Parathyroid adenoma (tissue), 2 donors: ENCODE results near the gene TNFSF12.

Experiments used
- H2AFZ ChIP-seq: fragments of 300-600 bp; sonication (generic); one replicate; pipeline ENCODE4 v1.7.0; 2017; ENCODE audit warnings: antibody characterized with exemption, mild to moderate bottlenecking
- H3K27ac ChIP-seq: fragments of 300-600 bp; sonication (generic); one replicate; pipeline ENCODE4 v1.7.0; 2017
- H3K27me3 ChIP-seq: fragments of 300-600 bp; sonication (generic); one replicate; pipeline ENCODE4 v1.7.0; 2017; ENCODE audit warnings: low read length; ENCODE audit not compliant: control insufficient read depth, insufficient read depth
- H3K36me3 ChIP-seq: fragments of 300-600 bp; sonication (generic); one replicate; pipeline ENCODE4 v1.7.0; 2017; ENCODE audit warnings: low read length; ENCODE audit not compliant: control insufficient read depth, insufficient read depth
- H3K4me1 ChIP-seq: fragments of 300-600 bp; sonication (generic); one replicate; pipeline ENCODE4 v1.7.0; 2017; ENCODE audit warnings: control low read depth
- H3K4me2 ChIP-seq: fragments of 300-600 bp; sonication (generic); one replicate; pipeline ENCODE4 v1.7.0; 2017; ENCODE audit warnings: low read length
- H3K4me3 ChIP-seq: fragments of 300-600 bp; sonication (generic); one replicate; pipeline ENCODE4 v1.7.0; 2017; ENCODE audit warnings: low read depth, low read length
- H3K79me2 ChIP-seq: fragments of 300-600 bp; sonication (generic); one replicate; pipeline ENCODE4 v1.7.0; 2017; ENCODE audit warnings: control low read depth
- H3K9ac ChIP-seq: fragments of 300-600 bp; sonication (generic); one replicate; pipeline ENCODE4 v1.7.0; 2017; ENCODE audit warnings: mild to moderate bottlenecking
- H3K9me3 ChIP-seq: fragments of 300-600 bp; sonication (generic); one replicate; pipeline ENCODE4 v1.7.0; 2017; ENCODE audit warnings: low read length; ENCODE audit not compliant: control insufficient read depth
- TF ChIP-seq, protein P1 (sequence below): fragments of 300-600 bp; sonication (generic); IDR thresholded peaks from one replicate; pipeline ENCODE4 v1.7.0; 2017; ENCODE audit warnings: antibody characterized with exemption, mild to moderate bottlenecking
- donor health status: primary hyperparathyroidism.

The TNFSF12 gene, protein sequence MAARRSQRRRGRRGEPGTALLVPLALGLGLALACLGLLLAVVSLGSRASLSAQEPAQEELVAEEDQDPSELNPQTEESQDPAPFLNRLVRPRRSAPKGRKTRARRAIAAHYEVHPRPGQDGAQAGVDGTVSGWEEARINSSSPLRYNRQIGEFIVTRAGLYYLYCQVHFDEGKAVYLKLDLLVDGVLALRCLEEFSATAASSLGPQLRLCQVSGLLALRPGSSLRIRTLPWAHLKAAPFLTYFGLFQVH

DNA sequence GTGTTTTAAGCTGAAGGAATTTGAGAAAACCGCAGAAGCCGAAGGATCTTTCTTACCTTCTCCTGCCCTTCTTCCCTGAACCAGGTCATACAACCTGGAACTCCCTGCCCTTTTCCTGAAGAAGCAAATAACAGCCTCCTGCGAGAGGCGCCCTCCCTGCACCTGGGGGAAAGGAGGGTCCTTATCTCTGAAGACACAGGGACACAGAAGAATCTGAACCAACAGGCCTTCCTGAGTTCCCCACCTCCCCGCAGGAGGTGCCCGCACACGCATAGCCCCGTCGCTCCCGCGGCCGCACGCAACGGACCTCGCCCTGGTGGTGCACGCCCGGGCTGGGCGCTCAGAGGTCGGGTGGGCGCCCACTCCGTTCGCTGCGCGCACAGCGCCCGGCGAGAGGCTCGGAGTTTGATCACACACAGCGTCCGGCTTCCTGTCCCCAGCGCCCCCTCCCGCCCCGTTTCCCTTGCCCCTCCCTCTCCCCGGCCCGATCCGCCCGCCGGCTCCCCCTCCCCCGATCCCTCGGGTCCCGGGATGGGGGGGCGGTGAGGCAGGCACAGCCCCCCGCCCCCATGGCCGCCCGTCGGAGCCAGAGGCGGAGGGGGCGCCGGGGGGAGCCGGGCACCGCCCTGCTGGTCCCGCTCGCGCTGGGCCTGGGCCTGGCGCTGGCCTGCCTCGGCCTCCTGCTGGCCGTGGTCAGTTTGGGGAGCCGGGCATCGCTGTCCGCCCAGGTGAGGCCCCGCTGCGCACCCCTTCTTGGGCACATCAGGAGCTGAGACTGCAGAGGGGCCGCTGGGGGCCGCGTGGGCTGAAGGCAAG is at the start of gene TNFSF12:
Gene TNFSF12 (plus strand): TSS at position 474 of the 816 bp plus-strand sequence. CDS start 96 bp downstream, at position 570.
- peak within 1 kb of the TSS; percentile 96 for H3K4me2 ChIP-seq
- no peaks in the 10 kb centered on the region for H3K79me2 ChIP-seq
- no peaks in the 10 kb centered on the region for H3K4me1 ChIP-seq
- H3K27ac ChIP-seq, result peak within 1 kb of the TSS; percentile 68
- peak within 1 kb of the TSS; percentile 38 for H3K9ac ChIP-seq
- no peaks in the 10 kb centered on the region for H3K36me3 ChIP-seq
- H3K9me3 ChIP-seq, result no peaks in the 10 kb centered on the region
- peak within 1 kb of the TSS; percentile 93 for H2AFZ ChIP-seq
- TF ChIP-seq, protein P1, sequence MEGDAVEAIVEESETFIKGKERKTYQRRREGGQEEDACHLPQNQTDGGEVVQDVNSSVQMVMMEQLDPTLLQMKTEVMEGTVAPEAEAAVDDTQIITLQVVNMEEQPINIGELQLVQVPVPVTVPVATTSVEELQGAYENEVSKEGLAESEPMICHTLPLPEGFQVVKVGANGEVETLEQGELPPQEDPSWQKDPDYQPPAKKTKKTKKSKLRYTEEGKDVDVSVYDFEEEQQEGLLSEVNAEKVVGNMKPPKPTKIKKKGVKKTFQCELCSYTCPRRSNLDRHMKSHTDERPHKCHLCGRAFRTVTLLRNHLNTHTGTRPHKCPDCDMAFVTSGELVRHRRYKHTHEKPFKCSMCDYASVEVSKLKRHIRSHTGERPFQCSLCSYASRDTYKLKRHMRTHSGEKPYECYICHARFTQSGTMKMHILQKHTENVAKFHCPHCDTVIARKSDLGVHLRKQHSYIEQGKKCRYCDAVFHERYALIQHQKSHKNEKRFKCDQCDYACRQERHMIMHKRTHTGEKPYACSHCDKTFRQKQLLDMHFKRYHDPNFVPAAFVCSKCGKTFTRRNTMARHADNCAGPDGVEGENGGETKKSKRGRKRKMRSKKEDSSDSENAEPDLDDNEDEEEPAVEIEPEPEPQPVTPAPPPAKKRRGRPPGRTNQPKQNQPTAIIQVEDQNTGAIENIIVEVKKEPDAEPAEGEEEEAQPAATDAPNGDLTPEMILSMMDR, result peak; percentile 25
- H3K27me3 ChIP-seq, result no peaks in the 10 kb centered on the region
- H3K4me3 ChIP-seq, result peak within 1 kb of the TSS; percentile 70

DNA sequence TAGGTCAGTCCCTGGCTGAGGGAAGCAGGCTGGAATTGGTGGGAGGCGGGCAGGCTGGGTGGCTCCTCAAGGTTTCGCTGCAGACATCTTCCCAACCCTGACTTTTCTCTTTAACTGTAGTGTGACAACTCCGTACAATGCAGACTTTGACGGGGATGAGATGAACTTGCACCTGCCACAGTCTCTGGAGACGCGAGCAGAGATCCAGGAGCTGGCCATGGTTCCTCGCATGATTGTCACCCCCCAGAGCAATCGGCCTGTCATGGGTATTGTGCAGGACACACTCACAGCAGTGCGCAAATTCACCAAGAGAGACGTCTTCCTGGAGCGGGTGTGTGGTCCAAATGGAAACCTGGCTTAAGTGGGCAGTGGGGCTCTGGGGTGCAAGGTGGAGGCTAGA is 49.7 kb upstream of the TNFSF12 start:
- Histone ChIP-seq H3K4me2 (no peak overlapping the region), H3K27ac (no peak overlapping the region), H3K27me3 (no peaks in the 10 kb centered on the region), H3K9me3 (no peaks in the 10 kb centered on the region), H2AFZ (no peak overlapping the region), H3K79me2 (no peaks in the 10 kb centered on the region), H3K4me1 (no peaks in the 10 kb centered on the region), H3K9ac (no peak overlapping the region), H3K36me3 (no peaks in the 10 kb centered on the region), H3K4me3 (no peak overlapping the region)
- TF ChIP-seq, protein P1, result no peak

DNA sequence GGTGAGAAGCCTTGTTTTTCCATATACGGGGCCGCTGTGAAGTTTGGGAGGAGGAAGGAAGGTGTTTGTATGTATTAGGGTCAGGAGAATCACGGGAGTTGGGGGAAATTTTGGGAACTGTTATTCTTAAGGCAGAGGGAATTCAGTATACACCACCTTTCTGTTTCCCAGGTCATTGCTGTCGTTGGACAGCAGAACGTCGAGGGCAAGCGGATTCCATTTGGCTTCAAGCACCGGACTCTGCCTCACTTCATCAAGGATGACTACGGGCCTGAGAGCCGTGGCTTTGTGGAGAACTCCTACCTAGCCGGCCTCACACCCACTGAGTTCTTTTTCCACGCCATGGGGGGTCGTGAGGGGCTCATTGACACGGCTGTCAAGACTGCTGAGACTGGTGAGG is 47.1 kb upstream of the TNFSF12 start:
- Histone ChIP-seq H3K79me2 (no peaks in the 10 kb centered on the region), H3K4me3 (no peak overlapping the region), H2AFZ (no peak overlapping the region), H3K4me2 (no peak overlapping the region), H3K4me1 (no peaks in the 10 kb centered on the region), H3K27ac (no peak overlapping the region), H3K27me3 (no peaks in the 10 kb centered on the region), H3K9ac (no peak overlapping the region), H3K36me3 (no peaks in the 10 kb centered on the region), H3K9me3 (no peaks in the 10 kb centered on the region)
- TF ChIP-seq, protein P1, result no peak

DNA sequence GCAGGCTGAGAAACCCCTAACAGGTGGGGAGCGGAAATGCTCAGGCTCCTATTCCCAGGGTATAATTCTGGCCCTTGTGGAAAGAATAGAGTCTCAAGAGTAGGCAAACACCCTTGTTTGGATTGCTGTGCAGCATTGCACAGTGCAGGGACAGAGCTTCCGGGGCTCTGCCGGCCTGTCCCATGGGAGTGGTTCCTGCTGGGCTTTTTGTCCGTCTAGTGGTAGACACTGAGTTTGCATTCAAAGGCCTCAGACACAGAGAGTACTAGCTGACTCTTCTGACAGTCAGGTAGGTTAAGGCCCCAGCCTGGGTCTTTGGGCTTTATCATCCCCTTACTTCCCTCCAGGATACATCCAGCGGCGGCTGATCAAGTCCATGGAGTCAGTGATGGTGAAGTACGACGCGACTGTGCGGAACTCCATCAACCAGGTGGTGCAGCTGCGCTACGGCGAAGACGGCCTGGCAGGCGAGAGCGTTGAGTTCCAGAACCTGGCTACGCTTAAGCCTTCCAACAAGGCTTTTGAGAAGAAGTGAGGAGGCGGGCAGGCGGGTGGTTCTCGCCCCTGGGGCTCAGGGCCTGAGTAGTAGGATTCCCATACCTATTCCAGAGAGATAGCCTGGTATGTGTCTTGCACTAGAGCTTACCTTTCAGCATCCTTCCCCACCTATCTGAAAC is 46.5 kb upstream of the TNFSF12 start:
- Histone ChIP-seq H3K27ac (no peak overlapping the region), H3K9ac (no peak overlapping the region), H3K9me3 (no peaks in the 10 kb centered on the region), H3K27me3 (no peaks in the 10 kb centered on the region), H3K36me3 (no peaks in the 10 kb centered on the region), H3K4me3 (no peak overlapping the region), H2AFZ (no peak overlapping the region), H3K4me1 (no peaks in the 10 kb centered on the region), H3K79me2 (no peaks in the 10 kb centered on the region), H3K4me2 (no peak overlapping the region)
- TF ChIP-seq, protein P1, result no peak
